CD4-positive, alpha-beta memory T cell (primary cell): Measurements from ENCODE around the gene SYT1. TPM values are rescaled to one million over a fixed set of nuclear protein-coding genes. Genes with fewer than 3 reads are reported as not detected.

Experiments used
- CTCF ChIA-PET: fragments of 350-600 bp; sonication (Branson Sonifier 250); formaldehyde crosslinking; loops from one replicate; lab custom pipeline; 2021; ENCODE audit warnings: inconsistent platforms; ENCODE audit not compliant: partially characterized antibody; lab: Charles Lee
- POLR2A ChIA-PET: fragments of 350-600 bp; sonication (Branson Sonifier 250); formaldehyde crosslinking; loops from one replicate; lab custom pipeline; 2021; ENCODE audit not compliant: partially characterized antibody; lab: Charles Lee
- DNase-seq, 5 donors: peaks; one replicate each; pipeline versions ENCODE4 v3.0.0 to v3.0.0-alpha.2; 2020 to 2022; ENCODE audit warnings: mixed read lengths in 1 of 5
- H3K27ac ChIP-seq: one replicate; pipeline ENCODE4 v1.7.0; 2013; ENCODE audit warnings: low read depth, low read length
- H3K27me3 ChIP-seq: 2 replicates; pipeline ENCODE4 v1.7.0; 2013; ENCODE audit warnings: mild to moderate bottlenecking, low read length, moderate library complexity; ENCODE audit not compliant: insufficient read depth
- H3K36me3 ChIP-seq: 2 replicates; pipeline ENCODE4 v1.7.0; 2013; ENCODE audit warnings: mild to moderate bottlenecking, low read length, moderate library complexity; ENCODE audit not compliant: insufficient read depth
- H3K4me1 ChIP-seq: 2 replicates; pipeline ENCODE4 v1.7.0; 2013; ENCODE audit warnings: mild to moderate bottlenecking, low read length, moderate library complexity; ENCODE audit not compliant: insufficient read depth
- H3K4me3 ChIP-seq, 2 donors: one replicate each; pipeline ENCODE4 v1.7.0; 2013; ENCODE audit warnings: low read length in 2 of 2, mild to moderate bottlenecking in 1 of 2
- H3K9me3 ChIP-seq, 2 donors: one replicate each; pipeline ENCODE4 v1.7.0; 2013; ENCODE audit warnings: low read length in 2 of 2, control low read depth in 1 of 2; ENCODE audit not compliant: control insufficient read depth in 1 of 2
- H3K27ac Mint-ChIP-seq, 7 donors: one replicate each; pipeline ENCODE4 v1.8.0; 2020 to 2021; ENCODE audit warnings: mixed read lengths in 7 of 7, mild to moderate bottlenecking in 6 of 7, inconsistent platforms in 3 of 7, moderate library complexity in 3 of 7
- H3K27me3 Mint-ChIP-seq, 2 donors: one replicate each; pipeline ENCODE4 v1.8.0; 2020 to 2021; ENCODE audit warnings: mixed read lengths in 2 of 2
- H3K36me3 Mint-ChIP-seq, 2 donors: one replicate each; pipeline ENCODE4 v1.8.0; 2020 to 2021; ENCODE audit warnings: mixed read lengths in 2 of 2, inconsistent platforms in 1 of 2, mild to moderate bottlenecking in 1 of 2
- H3K4me1 Mint-ChIP-seq, 4 donors: one replicate each; pipeline ENCODE4 v1.8.0; 2020 to 2021; ENCODE audit warnings: mixed read lengths in 4 of 4, mild to moderate bottlenecking in 1 of 4
- H3K4me3 Mint-ChIP-seq, 8 donors: one replicate each; pipeline ENCODE4 v1.8.0; 2020 to 2021; ENCODE audit warnings: mixed read lengths in 8 of 8, mild to moderate bottlenecking in 7 of 8, moderate library complexity in 6 of 8, inconsistent platforms in 3 of 8
- H3K9me3 Mint-ChIP-seq, 8 donors: one replicate each; pipeline ENCODE4 v1.8.0; 2020 to 2021; ENCODE audit warnings: mixed read lengths in 8 of 8, mild to moderate bottlenecking in 5 of 8, inconsistent platforms in 3 of 8, moderate library complexity in 1 of 8
- intact Hi-C: fragments of 100-400 bp; cut with micrococcal nuclease; formaldehyde crosslinking; loops from one replicate; pipeline ENCODE4 v1.15.1; 2023
- polyA plus RNA-seq, 2 donors: library from polyadenylated mRNA; unstranded; fragments of 300-500 nt; fragmentation: Illumina TruSeq; gene quantifications; one replicate each; pipeline ENCODE4 v1.2.3, GENCODE V29; 2021
- total RNA-seq, 2 experiments: library from RNA; stranded (reverse); gene quantifications; one replicate each; pipeline ENCODE4 v1.2.3, GENCODE V29; 2021

Gene SYT1
- total and polyA plus RNA-seq, 4 experiments from 2014 or later, result not detected

DNA sequence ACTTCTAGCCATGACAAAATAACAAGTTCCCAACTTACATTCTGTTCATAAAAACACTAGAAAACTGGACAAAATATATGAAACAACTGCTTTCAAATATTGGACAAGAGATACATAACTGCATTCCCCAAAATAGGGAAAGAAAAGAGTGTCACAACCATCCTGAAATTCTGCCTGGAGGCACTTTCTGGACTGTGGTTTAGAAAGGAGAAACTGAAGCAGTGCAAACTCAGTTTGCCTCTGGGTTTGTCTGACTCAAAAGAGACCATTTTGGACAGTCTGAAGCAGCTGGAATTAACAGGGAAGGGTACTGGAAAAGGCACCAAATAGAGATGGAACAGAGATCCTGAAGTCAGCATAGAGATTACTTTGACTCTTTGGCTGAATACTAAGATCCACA is 11.3 kb upstream of the SYT1 start:
- POLR2A ChIA-PET, result no interaction called here
- no peaks in the 10 kb centered on the region for H3K36me3 Mint-ChIP-seq
- no peaks in the 10 kb centered on the region for H3K4me1 ChIP-seq
- no peak overlapping the region for H3K27ac Mint-ChIP-seq
- H3K27ac ChIP-seq, result no peak overlapping the region
- no peaks in the 10 kb centered on the region for H3K9me3 ChIP-seq
- CTCF ChIA-PET, result no interaction called here
- H3K36me3 ChIP-seq, result no peaks in the 10 kb centered on the region
- DNase-seq, result no peak
- no peaks in the 10 kb centered on the region for H3K27me3 ChIP-seq
- H3K4me3 ChIP-seq, result no peak overlapping the region
- no peaks in the 10 kb centered on the region for H3K4me1 Mint-ChIP-seq
- intact Hi-C loops, result no loop called here
- H3K27me3 Mint-ChIP-seq, result no peaks in the 10 kb centered on the region
- H3K9me3 Mint-ChIP-seq, result peaks cover 0 to 21% (median 6%) of the 10 kb centered on the region in 8 donors
- H3K4me3 Mint-ChIP-seq, result no peak overlapping the region

DNA sequence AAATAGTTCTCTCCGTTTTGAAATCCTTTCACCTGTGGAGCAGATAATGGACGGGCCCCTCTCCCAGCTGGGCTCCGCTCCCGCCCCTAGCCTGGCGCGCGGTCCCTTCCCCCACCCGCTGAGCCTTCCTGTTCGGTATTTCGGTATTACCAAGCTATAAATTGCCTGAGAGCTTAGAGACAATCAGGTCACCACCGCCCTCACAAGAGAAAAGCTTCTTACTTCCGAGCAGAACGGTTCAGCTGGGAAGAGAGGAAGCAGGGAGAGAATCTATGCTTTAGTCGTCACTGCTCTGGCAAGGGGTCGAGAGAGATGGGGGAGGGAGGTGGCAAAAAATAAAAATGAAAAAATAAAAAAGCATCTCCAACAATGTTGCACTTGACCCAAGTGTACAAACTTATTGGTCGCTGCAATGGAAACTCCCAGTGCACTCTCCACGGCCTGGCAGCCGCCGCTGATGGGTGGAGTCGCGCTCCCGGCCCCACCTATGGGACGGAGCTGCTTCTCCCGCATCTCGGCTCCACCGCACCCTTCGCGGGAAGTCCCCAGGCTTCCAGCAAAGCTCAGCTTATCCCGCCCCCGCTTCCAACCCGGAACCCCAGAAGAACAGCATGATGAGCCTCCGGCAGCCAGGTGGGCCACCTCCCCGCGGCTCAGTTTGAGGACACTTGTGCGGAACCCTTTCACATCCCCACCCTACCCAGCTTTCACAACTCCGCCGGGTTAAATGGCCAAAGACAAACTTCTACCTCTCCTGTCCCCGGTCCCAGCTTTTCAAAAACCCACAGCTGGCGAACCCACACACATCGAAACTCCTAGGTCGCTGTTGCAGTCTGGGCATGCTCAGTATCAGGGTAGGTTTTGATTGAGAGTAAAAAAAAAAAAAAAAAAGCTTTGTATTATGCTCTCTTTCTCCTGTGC is 832 bp upstream of the SYT1 start:
- no peak for DNase-seq
- H3K4me3 Mint-ChIP-seq, result peak overlapping the region in 1 of 8 donors; percentile 20

DNA sequence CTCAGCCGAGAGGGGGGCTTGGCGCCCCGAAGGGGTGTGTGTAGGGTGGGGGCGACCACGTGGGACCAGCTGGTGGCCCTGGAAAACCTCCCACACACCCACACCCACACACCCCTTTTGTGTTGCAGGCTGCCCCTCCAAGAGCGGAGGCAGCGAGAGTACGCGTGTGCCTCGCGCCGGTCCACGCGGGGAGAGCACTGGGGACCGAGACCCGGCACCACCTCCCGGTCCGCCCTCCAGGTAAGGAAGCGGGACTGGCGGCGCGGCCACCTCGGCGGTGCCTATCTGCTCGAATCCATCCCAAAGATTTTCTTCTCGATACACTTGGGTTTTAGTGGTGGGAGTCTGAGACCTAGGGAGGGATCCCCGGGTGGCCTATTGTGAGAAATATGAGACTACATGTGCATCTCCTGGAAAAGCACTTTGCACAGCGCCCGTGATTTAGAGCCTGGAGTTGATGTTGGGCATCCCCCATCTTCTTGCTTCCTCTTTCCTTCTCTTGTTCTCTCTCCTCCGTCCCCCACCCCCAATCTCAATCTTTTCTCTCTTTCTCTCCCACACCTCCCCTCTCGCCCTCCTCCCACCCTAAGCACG is 393 bp downstream of the SYT1 start:
- Histone ChIP-seq H3K36me3 (no peaks in the 10 kb centered on the region), H3K9me3 (no peaks in the 10 kb centered on the region), H3K4me3 (no peak overlapping the region), H3K27me3 (no peaks in the 10 kb centered on the region), H3K27ac (no peak overlapping the region), H3K4me1 (no peaks in the 10 kb centered on the region)
- H3K27ac Mint-ChIP-seq, result no peak overlapping the region
- ChIA-PET POLR2A (no interaction called here), CTCF (interaction anchor here (0.6 kb wide), 1 partner anchor 556 kb away, joined by 3 read pairs; no protein-coding TSS in a partner anchor)
- H3K9me3 Mint-ChIP-seq, result peaks cover 0 to 15% (median 12%) of the 10 kb centered on the region in 8 donors
- intact Hi-C loops, result no loop called here
- no peak overlapping the region for H3K4me3 Mint-ChIP-seq
- H3K36me3 Mint-ChIP-seq, result no peaks in the 10 kb centered on the region
- H3K4me1 Mint-ChIP-seq, result no peaks in the 10 kb centered on the region
- no peak for DNase-seq
- peaks cover 0 to 9% of the 10 kb centered on the region in 2 donors for H3K27me3 Mint-ChIP-seq

More for the DNA sequence above, 832 bp upstream of the SYT1 start:
- Histone ChIP-seq H3K4me1 (no peaks in the 10 kb centered on the region), H3K9me3 (no peaks in the 10 kb centered on the region), H3K36me3 (no peaks in the 10 kb centered on the region), H3K27ac (no peak overlapping the region), H3K4me3 (no peak overlapping the region), H3K27me3 (no peaks in the 10 kb centered on the region)
- Mint-ChIP-seq H3K36me3 (no peaks in the 10 kb centered on the region), H3K9me3 (peaks cover 0 to 20% (median 12%) of the 10 kb centered on the region in 8 donors), H3K27ac (peak overlapping the region in 1 of 7 donors; percentile 57), H3K4me1 (no peaks in the 10 kb centered on the region), H3K27me3 (peaks cover 0 to 9% of the 10 kb centered on the region in 2 donors)
- POLR2A ChIA-PET, result no interaction called here
- CTCF ChIA-PET, result interaction anchor here (0.6 kb wide), 1 partner anchor 557 kb away, joined by 3 read pairs; no protein-coding TSS in a partner anchor
- intact Hi-C loops, result no loop called here

DNA sequence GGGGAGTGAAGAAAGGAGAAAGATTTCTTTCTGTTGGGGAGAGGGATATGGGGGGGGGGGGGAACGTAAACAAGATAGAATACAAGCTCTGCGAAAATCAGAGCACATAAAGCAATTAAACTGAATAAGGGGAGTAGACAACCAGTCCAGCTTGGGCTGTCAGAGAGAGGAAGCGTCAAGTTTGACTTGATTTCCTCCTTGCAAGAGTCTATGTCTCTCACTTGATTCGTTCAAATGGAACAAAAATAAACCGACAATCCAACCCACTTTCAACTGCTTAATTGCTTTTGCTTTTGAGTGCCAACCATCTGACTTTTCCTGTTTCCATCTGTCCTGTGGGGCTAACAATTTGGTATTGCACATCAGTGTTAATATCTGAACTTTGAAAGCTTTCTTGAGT is 942 bp downstream of the SYT1 start:
- H3K27me3 Mint-ChIP-seq, result peaks cover 0 to 9% of the 10 kb centered on the region in 2 donors
- peaks cover 0 to 15% (median 12%) of the 10 kb centered on the region in 8 donors for H3K9me3 Mint-ChIP-seq
- Histone ChIP-seq H3K9me3 (no peaks in the 10 kb centered on the region), H3K4me3 (no peak overlapping the region), H3K27me3 (no peaks in the 10 kb centered on the region), H3K27ac (no peak overlapping the region), H3K36me3 (no peaks in the 10 kb centered on the region), H3K4me1 (no peaks in the 10 kb centered on the region)
- H3K27ac Mint-ChIP-seq, result no peak overlapping the region
- no peaks in the 10 kb centered on the region for H3K36me3 Mint-ChIP-seq
- H3K4me1 Mint-ChIP-seq, result no peaks in the 10 kb centered on the region
- ChIA-PET CTCF (no interaction called here), POLR2A (no interaction called here)
- no peak overlapping the region for H3K4me3 Mint-ChIP-seq
- DNase-seq, result no peak
- intact Hi-C loops, result no loop called here

DNA sequence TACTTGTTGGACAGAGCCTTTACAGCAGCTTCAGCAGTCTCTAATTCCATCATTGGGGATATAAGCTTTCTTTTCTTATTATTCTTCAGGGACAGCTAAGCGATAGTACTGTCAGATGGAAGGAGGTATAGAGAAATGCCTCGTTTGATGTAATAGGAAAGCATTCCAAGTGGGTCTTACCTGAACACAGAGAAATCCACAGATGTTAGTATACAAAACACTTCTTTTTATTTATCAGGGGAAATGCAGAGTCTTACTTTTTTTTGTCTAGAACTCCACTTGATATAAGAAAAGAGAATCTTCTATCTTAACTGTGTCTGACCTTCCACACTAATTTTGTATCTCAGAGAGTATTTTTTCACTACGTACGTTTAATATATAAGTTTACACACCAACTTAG is 1.9 kb downstream of the SYT1 start:
- peaks cover 0 to 9% of the 10 kb centered on the region in 2 donors for H3K27me3 Mint-ChIP-seq

DNA sequence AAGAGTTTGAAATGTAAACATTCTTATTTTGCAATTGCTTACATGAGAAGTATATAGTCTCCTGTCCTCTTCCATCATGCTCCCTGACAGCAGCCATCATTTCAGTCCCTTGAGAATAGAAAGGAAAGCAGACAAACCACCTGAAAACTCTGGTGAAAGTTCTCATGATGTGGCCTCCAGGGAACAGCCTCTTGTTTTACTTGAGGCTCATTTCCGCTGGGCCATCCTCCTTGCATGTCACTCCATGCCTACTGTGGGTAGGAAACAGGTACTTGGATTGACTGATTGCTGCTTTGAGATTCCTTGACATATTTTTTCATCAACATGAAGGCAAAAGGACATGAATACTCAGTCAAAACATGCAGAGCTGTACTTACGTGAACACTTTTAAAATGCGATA is 6.0 kb downstream of the SYT1 start:
- Histone ChIP-seq H3K36me3 (no peaks in the 10 kb centered on the region), H3K27me3 (no peaks in the 10 kb centered on the region), H3K4me3 (no peak overlapping the region), H3K27ac (no peak overlapping the region), H3K9me3 (no peaks in the 10 kb centered on the region), H3K4me1 (no peaks in the 10 kb centered on the region)
- no peak overlapping the region for H3K4me3 Mint-ChIP-seq
- intact Hi-C loops, result no loop called here
- H3K36me3 Mint-ChIP-seq, result no peaks in the 10 kb centered on the region
- H3K9me3 Mint-ChIP-seq, result peaks cover 0 to 5% (median 2%) of the 10 kb centered on the region in 8 donors
- ChIA-PET POLR2A (no interaction called here), CTCF (no interaction called here)
- H3K27ac Mint-ChIP-seq, result no peak overlapping the region
- H3K4me1 Mint-ChIP-seq, result no peaks in the 10 kb centered on the region
- no peak for DNase-seq
- no peaks in the 10 kb centered on the region for H3K27me3 Mint-ChIP-seq

More for the DNA sequence above, 1.9 kb downstream of the SYT1 start:
- CTCF ChIA-PET, result no interaction called here
- H3K4me3 Mint-ChIP-seq, result no peak overlapping the region
- no peak overlapping the region for H3K27ac ChIP-seq
- POLR2A ChIA-PET, result no interaction called here
- DNase-seq, result no peak
- H3K9me3 Mint-ChIP-seq, result peaks cover 0 to 15% (median 11%) of the 10 kb centered on the region in 8 donors
- H3K36me3 Mint-ChIP-seq, result no peaks in the 10 kb centered on the region
- no peaks in the 10 kb centered on the region for H3K4me1 ChIP-seq
- H3K9me3 ChIP-seq, result no peaks in the 10 kb centered on the region
- H3K27ac Mint-ChIP-seq, result no peak overlapping the region
- H3K36me3 ChIP-seq, result no peaks in the 10 kb centered on the region
- intact Hi-C loops, result no loop called here
- H3K4me1 Mint-ChIP-seq, result no peaks in the 10 kb centered on the region
- no peak overlapping the region for H3K4me3 ChIP-seq
- H3K27me3 ChIP-seq, result no peaks in the 10 kb centered on the region

DNA sequence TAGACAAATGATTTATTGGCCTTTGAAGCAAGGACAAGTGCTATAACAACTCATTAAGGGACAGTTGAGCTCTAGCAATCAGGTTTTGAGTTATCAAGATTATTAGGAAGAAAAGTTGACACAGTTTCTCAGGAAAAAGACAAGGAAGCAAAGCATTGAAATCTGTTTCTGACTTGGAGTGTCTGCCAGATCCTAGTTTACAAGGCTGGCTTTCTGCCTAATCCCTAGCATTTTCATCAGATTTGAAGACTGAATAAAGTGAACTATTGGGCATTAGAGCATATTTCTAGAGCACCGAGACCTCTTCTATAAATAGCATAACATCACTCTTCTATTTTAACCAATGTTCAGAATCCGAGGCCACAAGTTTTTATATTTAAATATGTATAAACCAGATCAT is 7.0 kb downstream of the SYT1 start:
- Histone ChIP-seq H3K27me3 (no peaks in the 10 kb centered on the region), H3K36me3 (no peaks in the 10 kb centered on the region), H3K4me3 (no peak overlapping the region), H3K27ac (no peak overlapping the region), H3K4me1 (no peaks in the 10 kb centered on the region), H3K9me3 (no peaks in the 10 kb centered on the region)
- no peak for DNase-seq
- POLR2A ChIA-PET, result no interaction called here
- H3K27ac Mint-ChIP-seq, result no peak overlapping the region
- H3K4me1 Mint-ChIP-seq, result no peaks in the 10 kb centered on the region
- CTCF ChIA-PET, result no interaction called here
- intact Hi-C loops, result no loop called here
- H3K36me3 Mint-ChIP-seq, result no peaks in the 10 kb centered on the region
- no peak overlapping the region for H3K4me3 Mint-ChIP-seq
- no peaks in the 10 kb centered on the region for H3K27me3 Mint-ChIP-seq
- H3K9me3 Mint-ChIP-seq, result peaks cover 0 to 5% (median 2%) of the 10 kb centered on the region in 8 donors
